GM12873 (cell line): ENCODE data around the gene ZNF273.

Source experiments
- TF ChIP-seq, protein P1 (sequence below): IDR thresholded peaks from 2 replicates; pipeline ENCODE4 v1.5.1; 2012; ENCODE audit warnings: low read depth, mild to moderate bottlenecking, moderate library complexity, low read length, control low read depth; ENCODE audit not compliant: insufficient read depth; ENCODE audit errors: missing control alignments

Gene ZNF273

DNA sequence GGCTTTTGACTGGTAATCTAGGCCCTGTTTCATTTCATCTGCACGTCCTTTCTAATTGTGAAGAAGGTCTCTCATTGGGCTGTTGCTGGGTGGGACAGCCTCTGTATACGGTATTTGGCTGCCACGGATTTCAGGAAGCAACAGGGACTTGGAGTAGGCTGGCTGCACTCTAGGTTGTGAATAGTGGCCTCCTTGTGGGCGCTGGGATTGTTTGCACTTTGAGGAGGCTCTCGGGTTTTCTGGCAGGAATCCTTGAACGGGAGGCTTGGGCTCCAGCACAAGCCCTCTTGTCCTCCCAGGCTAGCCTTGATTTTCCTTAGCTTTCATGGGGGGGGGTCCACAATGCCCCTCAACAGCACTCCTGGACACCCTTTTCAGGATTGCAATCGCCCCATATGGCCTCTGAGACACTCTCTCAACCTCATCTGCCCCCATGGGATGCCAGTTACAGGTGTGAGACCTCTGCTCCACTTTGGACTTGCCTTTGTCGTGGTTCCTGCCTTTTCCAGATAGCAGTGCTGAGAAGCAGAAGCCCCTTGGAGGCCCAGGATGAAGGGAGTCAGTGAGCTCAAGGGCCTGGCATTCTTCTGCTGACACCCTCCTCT is 33.9 kb upstream of the ZNF273 start:
- TF ChIP-seq, protein P1, sequence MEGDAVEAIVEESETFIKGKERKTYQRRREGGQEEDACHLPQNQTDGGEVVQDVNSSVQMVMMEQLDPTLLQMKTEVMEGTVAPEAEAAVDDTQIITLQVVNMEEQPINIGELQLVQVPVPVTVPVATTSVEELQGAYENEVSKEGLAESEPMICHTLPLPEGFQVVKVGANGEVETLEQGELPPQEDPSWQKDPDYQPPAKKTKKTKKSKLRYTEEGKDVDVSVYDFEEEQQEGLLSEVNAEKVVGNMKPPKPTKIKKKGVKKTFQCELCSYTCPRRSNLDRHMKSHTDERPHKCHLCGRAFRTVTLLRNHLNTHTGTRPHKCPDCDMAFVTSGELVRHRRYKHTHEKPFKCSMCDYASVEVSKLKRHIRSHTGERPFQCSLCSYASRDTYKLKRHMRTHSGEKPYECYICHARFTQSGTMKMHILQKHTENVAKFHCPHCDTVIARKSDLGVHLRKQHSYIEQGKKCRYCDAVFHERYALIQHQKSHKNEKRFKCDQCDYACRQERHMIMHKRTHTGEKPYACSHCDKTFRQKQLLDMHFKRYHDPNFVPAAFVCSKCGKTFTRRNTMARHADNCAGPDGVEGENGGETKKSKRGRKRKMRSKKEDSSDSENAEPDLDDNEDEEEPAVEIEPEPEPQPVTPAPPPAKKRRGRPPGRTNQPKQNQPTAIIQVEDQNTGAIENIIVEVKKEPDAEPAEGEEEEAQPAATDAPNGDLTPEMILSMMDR: no peak

DNA sequence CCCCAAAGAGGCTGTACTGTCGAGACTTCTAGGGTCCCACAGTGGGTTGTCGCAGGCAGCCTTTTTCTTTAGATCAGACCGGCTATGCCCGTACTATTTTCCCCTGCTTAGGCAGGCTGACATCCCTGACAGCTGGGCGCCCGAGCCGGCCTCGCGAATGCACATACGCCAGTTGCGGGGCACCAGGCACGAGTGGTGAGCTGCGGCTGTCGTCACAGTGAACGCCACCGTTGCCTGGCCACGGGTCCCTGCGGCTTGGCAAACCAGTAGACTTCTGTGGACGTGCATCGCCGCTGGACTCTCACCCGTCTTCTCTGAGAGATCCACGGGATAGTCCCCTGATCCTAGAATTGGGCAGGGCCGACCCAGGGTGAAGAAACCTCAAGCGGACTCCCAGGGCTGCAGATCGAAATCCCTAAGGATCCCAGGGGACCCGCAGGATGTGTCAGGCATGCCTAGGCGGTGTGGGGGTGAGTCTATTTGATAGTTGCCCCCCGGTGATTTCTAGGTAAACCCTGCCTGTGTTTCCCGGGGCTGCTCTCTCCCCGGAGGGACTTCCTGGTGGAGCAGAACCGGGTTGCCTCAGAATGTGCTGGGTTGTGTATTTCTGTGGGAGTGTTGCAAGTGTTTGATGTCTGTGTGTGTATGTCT is 33.0 kb upstream of the ZNF273 start:
- TF ChIP-seq, protein P1: no peak

DNA sequence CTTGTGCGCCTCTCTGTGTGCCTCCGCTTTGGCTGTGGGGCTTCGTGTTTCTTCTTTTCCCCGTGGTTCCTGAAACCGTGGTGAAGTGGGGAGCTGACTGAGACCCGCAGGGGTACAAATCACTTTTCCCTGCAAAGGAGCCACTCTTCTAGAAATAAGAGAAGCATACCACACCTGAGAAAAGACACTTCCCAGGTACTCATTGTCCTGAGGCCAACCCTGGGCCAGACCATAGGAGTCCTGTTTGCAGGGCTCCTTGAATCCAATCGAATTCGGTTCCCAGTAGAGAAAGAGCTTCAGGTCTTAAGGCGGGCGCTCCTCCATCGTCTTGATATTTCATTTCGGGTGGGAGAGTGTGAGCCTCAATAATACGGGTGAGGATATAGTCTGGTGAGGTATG is 32.4 kb upstream of the ZNF273 start:
- TF ChIP-seq, protein P1: no peak

DNA sequence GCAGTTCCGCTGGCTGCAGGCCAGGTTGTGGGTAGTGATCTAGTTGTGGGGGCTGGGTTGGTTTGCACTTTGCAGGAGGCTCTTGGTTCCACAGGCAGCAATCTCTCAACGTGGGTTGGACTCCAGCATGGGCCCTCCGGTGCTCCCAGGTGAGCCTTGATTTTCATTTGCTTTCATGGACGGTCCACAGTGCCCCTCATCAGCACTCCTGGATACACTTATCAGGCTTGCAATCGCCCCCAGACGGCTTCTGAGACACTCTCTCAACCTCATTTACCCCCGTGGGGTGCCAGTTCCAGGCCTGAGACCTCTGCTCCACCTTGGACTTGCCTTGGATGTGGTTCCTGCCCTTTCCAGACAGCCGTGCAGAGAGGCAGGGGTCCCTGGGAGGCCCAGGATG is 31.3 kb upstream of the ZNF273 start:
- TF ChIP-seq, protein P1: no peak

DNA sequence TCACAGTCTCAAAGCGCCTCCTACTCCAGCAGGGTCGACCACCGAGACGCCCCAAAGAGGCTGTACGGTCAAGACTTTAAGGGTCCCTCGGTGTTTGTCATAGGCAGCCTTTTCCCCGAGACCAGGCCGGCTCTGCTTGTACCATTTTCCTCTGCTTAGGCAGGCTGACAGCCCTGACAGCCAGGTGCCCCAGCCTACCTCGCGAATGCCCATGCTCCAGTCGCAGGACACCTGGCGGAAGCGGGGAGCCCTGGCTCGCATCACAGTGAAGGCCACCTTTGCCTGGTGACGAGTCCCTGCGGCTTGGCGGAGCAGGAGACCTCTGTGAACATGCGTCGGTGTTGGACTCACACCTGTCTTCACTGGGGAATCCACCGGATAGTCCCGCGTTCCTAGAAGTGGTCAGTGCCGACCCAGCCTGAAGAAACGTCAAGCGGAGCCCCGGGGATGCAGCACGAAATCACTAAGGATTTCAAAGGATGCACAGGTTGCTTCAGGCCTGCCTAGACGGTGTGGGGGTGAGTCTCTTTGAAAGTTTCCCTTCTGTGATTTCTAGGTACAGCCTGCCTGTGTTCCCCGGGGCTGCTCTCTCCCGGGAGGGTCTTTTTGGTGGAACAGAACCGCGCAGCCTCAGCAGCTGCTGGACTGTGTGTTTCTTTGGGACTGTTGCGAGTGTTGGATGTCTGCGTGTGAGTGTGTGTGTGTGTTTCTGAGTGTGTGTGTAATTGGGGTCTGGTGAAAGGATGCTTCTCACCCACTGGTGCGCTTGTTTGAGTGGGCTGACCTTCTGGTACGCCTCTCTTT is 30.5 kb upstream of the ZNF273 start:
- TF ChIP-seq, protein P1: no peak

DNA sequence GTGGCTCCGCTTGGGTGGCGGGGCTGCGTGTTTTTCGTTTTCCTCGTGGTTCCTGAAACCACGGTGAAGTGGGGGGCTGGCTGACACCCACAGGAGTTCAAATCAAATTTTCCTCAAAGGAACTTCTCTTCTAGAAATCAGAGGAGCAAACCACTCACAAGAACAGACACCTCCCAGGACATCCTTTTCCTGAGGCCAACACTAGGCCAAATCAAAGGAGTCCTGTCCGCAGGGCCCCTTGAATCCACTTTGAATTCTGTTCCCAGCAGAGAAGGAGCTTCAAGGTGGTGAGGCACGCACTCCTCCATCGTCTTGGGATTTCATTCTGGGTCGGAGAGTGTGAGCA is 29.9 kb upstream of the ZNF273 start:
- TF ChIP-seq, protein P1: no peak

DNA sequence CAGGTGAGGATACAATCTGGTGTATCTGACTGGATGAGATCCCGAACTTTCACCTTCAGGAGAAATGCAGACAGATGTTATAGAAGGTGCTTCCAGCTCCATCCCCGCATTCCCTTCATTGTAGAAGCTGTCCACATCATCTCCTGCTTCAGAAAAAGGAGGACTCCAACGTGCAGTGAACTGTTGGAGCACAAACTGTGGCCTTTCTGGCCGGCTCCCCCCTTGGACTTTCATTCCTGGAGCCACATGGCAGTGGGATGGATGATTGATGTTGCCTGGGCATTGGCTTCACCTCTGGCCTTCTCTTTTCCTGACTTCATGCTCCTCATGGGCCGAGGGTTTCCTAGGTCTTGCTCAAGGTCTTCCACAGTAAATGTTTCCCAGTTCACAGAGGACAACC is 29.6 kb upstream of the ZNF273 start:
- TF ChIP-seq, protein P1: no peak
